ENCODE data around the gene ANKRD18A. TPM values are rescaled to one million over a fixed set of nuclear protein-coding genes. Genes with fewer than 3 reads are reported as not detected.

ANKRD18A gene
- total and polyA plus RNA-seq, 4 donors = 0.05 to 0.25 (median 0.23) TPM; not detected in 1

Small RNA genes within 50 kb of the gene (small RNA-seq; reads per million reads assigned to genes)
- gene AL390726.1 = not detected
- not detected for gene AL390726.2
- not detected for gene AL390726.3
- gene AL390726.4 = not detected
- not detected for gene AL390726.5

Other genes starting within 250 kb of the ANKRD18A start
- gene ALDH1B1, start 227.9 kb downstream of the ANKRD18A start, total RNA-seq = 10 to 100 TPM; 18.9 to 57.0 TPM
- gene ALDH1B1, start 227.9 kb downstream of the ANKRD18A start, polyA plus RNA-seq = 10 to 100 TPM; 48.2 to 73.9 TPM
- under 1 TPM in 1 of 2 donors, not detected in 1; 0.08 TPM for gene IGFBPL1, start 196.1 kb downstream of the ANKRD18A start, total RNA-seq
- gene IGFBPL1, start 196.1 kb downstream of the ANKRD18A start, polyA plus RNA-seq = not detected
- gene FAM240B, start 99.5 kb upstream of the ANKRD18A start, total RNA-seq = not detected
- not detected for gene FAM240B, start 99.5 kb upstream of the ANKRD18A start, polyA plus RNA-seq